ENCODE results near the gene AMIGO3. TPM values are rescaled to one million over a fixed set of nuclear protein-coding genes. Genes with fewer than 3 reads are reported as not detected.

The AMIGO3 gene
- total RNA-seq, 1 experiment from 2014 or later: 0.32 TPM

DNA sequence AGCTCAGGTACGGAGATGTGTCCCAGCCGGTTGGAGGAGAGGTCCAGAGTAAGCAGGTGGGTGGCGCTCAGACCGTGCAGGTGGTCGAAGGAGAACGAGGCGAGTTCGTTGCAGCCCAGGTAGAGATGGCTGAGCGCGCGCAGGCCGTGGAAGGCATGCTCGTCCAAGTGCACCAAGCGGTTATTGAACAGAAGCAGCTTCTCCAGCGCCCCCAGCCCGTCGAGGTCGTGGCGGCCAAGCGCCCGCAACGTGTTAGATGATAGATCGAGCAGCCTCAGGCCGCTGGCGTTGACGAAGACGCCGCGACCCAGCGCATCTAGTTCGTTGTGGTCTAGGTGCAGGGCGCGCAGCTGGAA lies 648 bp downstream of the AMIGO3 start (continued):
- TF ChIP-seq FOSL1 (IDR thresholded peaks at IDR 0.05; ENCODE audit: low read depth) (no peak), EZH2phosphoT487 (IDR thresholded peaks at IDR 0.05; ENCODE audit: borderline replicate concordance) (no peak)
- TF ChIP-seq, protein P1, sequence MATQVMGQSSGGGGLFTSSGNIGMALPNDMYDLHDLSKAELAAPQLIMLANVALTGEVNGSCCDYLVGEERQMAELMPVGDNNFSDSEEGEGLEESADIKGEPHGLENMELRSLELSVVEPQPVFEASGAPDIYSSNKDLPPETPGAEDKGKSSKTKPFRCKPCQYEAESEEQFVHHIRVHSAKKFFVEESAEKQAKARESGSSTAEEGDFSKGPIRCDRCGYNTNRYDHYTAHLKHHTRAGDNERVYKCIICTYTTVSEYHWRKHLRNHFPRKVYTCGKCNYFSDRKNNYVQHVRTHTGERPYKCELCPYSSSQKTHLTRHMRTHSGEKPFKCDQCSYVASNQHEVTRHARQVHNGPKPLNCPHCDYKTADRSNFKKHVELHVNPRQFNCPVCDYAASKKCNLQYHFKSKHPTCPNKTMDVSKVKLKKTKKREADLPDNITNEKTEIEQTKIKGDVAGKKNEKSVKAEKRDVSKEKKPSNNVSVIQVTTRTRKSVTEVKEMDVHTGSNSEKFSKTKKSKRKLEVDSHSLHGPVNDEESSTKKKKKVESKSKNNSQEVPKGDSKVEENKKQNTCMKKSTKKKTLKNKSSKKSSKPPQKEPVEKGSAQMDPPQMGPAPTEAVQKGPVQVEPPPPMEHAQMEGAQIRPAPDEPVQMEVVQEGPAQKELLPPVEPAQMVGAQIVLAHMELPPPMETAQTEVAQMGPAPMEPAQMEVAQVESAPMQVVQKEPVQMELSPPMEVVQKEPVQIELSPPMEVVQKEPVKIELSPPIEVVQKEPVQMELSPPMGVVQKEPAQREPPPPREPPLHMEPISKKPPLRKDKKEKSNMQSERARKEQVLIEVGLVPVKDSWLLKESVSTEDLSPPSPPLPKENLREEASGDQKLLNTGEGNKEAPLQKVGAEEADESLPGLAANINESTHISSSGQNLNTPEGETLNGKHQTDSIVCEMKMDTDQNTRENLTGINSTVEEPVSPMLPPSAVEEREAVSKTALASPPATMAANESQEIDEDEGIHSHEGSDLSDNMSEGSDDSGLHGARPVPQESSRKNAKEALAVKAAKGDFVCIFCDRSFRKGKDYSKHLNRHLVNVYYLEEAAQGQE (IDR thresholded peaks at IDR 0.05; ENCODE audit: low read depth): no peak

DNA sequence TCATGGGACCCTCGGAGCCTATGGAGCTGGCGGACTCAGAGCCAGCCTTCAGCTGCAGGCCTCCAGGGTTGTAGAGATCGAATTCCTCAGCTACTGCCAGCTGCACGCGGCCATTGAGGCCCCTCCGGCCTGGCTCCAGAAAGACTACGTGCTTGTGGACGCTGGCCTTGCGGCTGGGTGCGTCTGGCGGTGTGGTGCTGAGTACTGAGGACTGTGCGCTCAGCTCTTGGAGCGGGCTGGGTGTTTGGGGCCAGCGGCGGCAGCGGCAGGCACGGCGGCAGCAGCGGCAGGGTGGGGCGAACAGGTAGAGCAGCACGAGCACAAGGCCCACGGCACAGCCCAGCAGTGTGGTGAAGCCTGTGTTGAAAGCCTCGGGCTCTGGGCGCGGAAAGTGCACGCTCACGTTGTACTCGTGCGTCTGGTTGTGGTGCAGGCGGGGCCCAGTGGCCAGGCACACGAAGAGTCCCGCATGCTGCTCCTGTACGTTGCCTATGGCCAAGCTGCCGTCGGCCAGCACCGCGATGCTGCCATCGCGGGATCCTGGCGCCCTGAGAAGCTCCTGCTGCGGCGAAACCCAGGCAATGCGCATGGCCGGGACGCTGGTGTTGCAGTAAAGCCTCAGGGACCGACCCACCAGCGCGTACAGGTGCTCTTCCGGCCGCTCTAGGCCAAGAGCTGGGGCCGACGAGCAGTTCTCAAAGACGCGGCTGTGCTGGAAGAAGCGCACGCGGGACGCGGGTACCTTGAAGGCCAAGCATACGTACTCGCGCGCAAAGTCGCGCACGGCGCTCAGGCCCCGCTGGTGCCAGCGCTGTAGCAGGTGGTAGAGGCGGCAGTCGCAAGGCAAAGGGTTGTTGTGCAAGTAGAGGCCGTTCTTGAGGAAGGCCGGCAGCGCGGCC lies 1.3 kb downstream of the AMIGO3 start:
- ChIA-PET POLR2A (no interaction called here), CTCF (no interaction called here), RAD21 (ENCODE audit: low non-redundant PET in 1 of 2, low total read pairs in 2 of 2, uncharacterized antibody in 2 of 2, unreplicated experiment in 2 of 2) (no interaction called here)
- Histone ChIP-seq H3K27ac (ENCODE audit: low read depth, low read length) (no peak overlapping the region), H3K4me2 (ENCODE audit: low read length) (no peak overlapping the region), H4K20me1 (ENCODE audit: insufficient read depth) (no peaks in the 10 kb centered on the region), H3K27me3 (ENCODE audit: insufficient read depth, low read length) (no peaks in the 10 kb centered on the region), H2AFZ (ENCODE audit: low read depth, low read length, poor library complexity, severe bottlenecking) (no peak overlapping the region), H3K36me3 (ENCODE audit: control insufficient read depth in 1 of 2, insufficient read depth in 2 of 2, low read length in 2 of 2) (peaks cover 3 to 24% of the 10 kb centered on the region in 2 experiments; a peak in 2 of 4 replicates), H3K9me3 (ENCODE audit: control insufficient read depth in 1 of 2, insufficient read depth in 1 of 2, low read depth in 1 of 2, low read length in 2 of 2) (no peaks in the 10 kb centered on the region), H3K9me2 (ENCODE audit: insufficient read depth) (no peaks in the 10 kb centered on the region), H3K9ac (ENCODE audit: low read length) (no peak overlapping the region), H3K4me3 (replicated peaks in 1 of 2; ENCODE audit: low read depth in 1 of 2, low read length in 2 of 2) (no peak overlapping the region), H3K4me1 (ENCODE audit: control insufficient read depth in 1 of 2, insufficient read depth in 2 of 2, low read length in 2 of 2) (peaks cover 7 to 24% of the 10 kb centered on the region in 2 experiments; a peak in 3 of 4 replicates), H3K79me2 (ENCODE audit: insufficient read depth, low read length) (peaks cover 13% of the 10 kb centered on the region)
- intact Hi-C loops (cut with micrococcal nuclease): no loop called here
- BruUV-seq (replicated peaks): no TSS peak
- no peak for DNase-seq (ENCODE audit: low read depth, low spot score)
- no peak for ATAC-seq
- no peak for TF ChIP-seq POLR2AphosphoS5 (IDR thresholded peaks at IDR 0.05; ENCODE audit: low read depth, low read length)
- TF ChIP-seq, protein P2, sequence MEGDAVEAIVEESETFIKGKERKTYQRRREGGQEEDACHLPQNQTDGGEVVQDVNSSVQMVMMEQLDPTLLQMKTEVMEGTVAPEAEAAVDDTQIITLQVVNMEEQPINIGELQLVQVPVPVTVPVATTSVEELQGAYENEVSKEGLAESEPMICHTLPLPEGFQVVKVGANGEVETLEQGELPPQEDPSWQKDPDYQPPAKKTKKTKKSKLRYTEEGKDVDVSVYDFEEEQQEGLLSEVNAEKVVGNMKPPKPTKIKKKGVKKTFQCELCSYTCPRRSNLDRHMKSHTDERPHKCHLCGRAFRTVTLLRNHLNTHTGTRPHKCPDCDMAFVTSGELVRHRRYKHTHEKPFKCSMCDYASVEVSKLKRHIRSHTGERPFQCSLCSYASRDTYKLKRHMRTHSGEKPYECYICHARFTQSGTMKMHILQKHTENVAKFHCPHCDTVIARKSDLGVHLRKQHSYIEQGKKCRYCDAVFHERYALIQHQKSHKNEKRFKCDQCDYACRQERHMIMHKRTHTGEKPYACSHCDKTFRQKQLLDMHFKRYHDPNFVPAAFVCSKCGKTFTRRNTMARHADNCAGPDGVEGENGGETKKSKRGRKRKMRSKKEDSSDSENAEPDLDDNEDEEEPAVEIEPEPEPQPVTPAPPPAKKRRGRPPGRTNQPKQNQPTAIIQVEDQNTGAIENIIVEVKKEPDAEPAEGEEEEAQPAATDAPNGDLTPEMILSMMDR (IDR thresholded peaks at IDR 0.05 in 2 of 3, conservative IDR thresholded peaks at IDR 0.05 in 1 of 3; ENCODE audit: borderline replicate concordance in 1 of 3, insufficient read depth in 1 of 3, low read depth in 2 of 3, low read length in 2 of 3): no peak
- TF ChIP-seq ZNF274 (IDR thresholded peaks at IDR 0.05; ENCODE audit: low read depth, low read length): no peak
- no peak for TF ChIP-seq CBX3 (IDR thresholded peaks at IDR 0.05; ENCODE audit: low read depth)
- TF ChIP-seq SIN3A (IDR thresholded peaks at IDR 0.05; ENCODE audit: low read depth): no peak
- TF ChIP-seq JUND (IDR thresholded peaks at IDR 0.05): no peak
- TF ChIP-seq EZH2 (IDR thresholded peaks at IDR 0.05): no peak
- TF ChIP-seq YY1 (IDR thresholded peaks at IDR 0.05; ENCODE audit: extremely low read depth, insufficient replicate concordance, low read depth, low read length): no peak
- TF ChIP-seq ZFX (IDR thresholded peaks at IDR 0.05): no peak
- TF ChIP-seq EGR1 (IDR thresholded peaks at IDR 0.05; ENCODE audit: low read depth): no peak
- TF ChIP-seq, protein P3, sequence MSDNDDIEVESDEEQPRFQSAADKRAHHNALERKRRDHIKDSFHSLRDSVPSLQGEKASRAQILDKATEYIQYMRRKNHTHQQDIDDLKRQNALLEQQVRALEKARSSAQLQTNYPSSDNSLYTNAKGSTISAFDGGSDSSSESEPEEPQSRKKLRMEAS (IDR thresholded peaks at IDR 0.05): no peak
- no peak for TF ChIP-seq RAD21 (IDR thresholded peaks at IDR 0.05; ENCODE audit: low read depth)
- TF ChIP-seq SRF (IDR thresholded peaks at IDR 0.05; ENCODE audit: low read depth): no peak
- no peak for TF ChIP-seq ELF1 (IDR thresholded peaks at IDR 0.05; ENCODE audit: borderline replicate concordance, low read depth)

Measured in HCT116 (cell line).